HepG2 (cell line): Measurements from ENCODE around the gene CCN6. TPM values are rescaled to one million over a fixed set of nuclear protein-coding genes. Genes with fewer than 3 reads are reported as not detected.

Experiments
- ATAC-seq: fragments of 200-7000 bp; cut with Tn5 transposase; 3 replicates; pipeline ENCODE4 v1.9.1; 2020; ENCODE audit warnings: mild to moderate bottlenecking, moderate library complexity
- BruUV-seq: library from RNA; stranded (reverse); fragments of 400-500 nt; replicated peaks from 2 replicates; lab custom pipeline; 2021; lab: Mats Ljungman, UMichigan
- CTCF ChIA-PET: fragments of 300-600 bp; formaldehyde crosslinking; extraction: SDS; loops from one replicate; lab custom pipeline; 2021; ENCODE audit warnings: low total read pairs, inconsistent platforms, low intra/inter-chr PET ratio; lab: Yijun Ruan, JAX
- POLR2A ChIA-PET: fragments of 350-600 bp; sonication (Branson Sonifier 250); formaldehyde crosslinking; loops from one replicate; lab custom pipeline; 2020; ENCODE audit warnings: antibody characterized with exemption, inconsistent platforms; lab: Yijun Ruan, JAX
- DNase-seq: peaks from one replicate; pipeline ENCODE4 v3.0.0-alpha.2; 2015; ENCODE audit warnings: low spot score
- FAIRE-seq: peaks from 3 replicates; lab custom pipeline; 2011; peaks lifted over from hg19 to GRCh38; lab: Jason Lieb, UNC
- H2AFZ ChIP-seq: one replicate; pipeline ENCODE4 v1.6.1; 2011; ENCODE audit warnings: low read length, inconsistent platforms
- H3K27ac ChIP-seq: fragments of 300-600 bp; 3 replicates; pipeline ENCODE4 v1.8.0; 2011; ENCODE audit warnings: mixed run types, mild to moderate bottlenecking, mixed read lengths, low read length, inconsistent platforms; ENCODE audit not compliant: insufficient read depth; ENCODE audit errors: extremely low read length
- H3K27me3 ChIP-seq, 2 experiments: fragments of 200-600 bp in 1 of 2; 2 replicates in 1 of 2; 3 replicates in 1 of 2; pipeline versions ENCODE4 v1.6.0 to v1.8.0; 2011; ENCODE audit warnings: low read length in 2 of 2, mild to moderate bottlenecking in 2 of 2, moderate library complexity in 2 of 2, inconsistent platforms in 1 of 2; ENCODE audit not compliant: insufficient read depth in 2 of 2, control insufficient read depth in 1 of 2
- H3K36me3 ChIP-seq, 2 experiments: fragments of 200-600 bp in 1 of 2; replicated peaks in 1 of 2; 2 replicates in 1 of 2; 3 replicates in 1 of 2; pipeline versions ENCODE4 v1.5.1 to v1.8.0; 2011; ENCODE audit warnings: low read length in 2 of 2, inconsistent platforms in 1 of 2; ENCODE audit not compliant: insufficient read depth in 2 of 2, control insufficient read depth in 1 of 2
- H3K4me1 ChIP-seq: 2 replicates; pipeline ENCODE4 v1.5.1; 2012; ENCODE audit warnings: low read length, inconsistent platforms; ENCODE audit not compliant: insufficient read depth
- H3K4me2 ChIP-seq: 2 replicates; pipeline ENCODE4 v1.6.0; 2011; ENCODE audit warnings: low read depth, low read length, inconsistent platforms
- H3K4me3 ChIP-seq, 3 experiments: fragments of 200-600 bp in 1 of 3; sonication (generic), shearing (Covaris generic) in 1 of 3; replicated peaks in 1 of 3; 2 replicates each; pipeline ENCODE4 v1.5.1; 2011 to 2016; ENCODE audit warnings: low read length in 3 of 3, inconsistent platforms in 2 of 3, low read depth in 2 of 3, mild to moderate bottlenecking in 2 of 3, control low read depth in 1 of 3, mixed read lengths in 1 of 3; ENCODE audit not compliant: insufficient read depth in 1 of 3
- H3K79me2 ChIP-seq: one replicate; pipeline ENCODE4 v1.6.1; 2011; ENCODE audit warnings: low read length, inconsistent platforms; ENCODE audit not compliant: insufficient read depth
- H3K9ac ChIP-seq: 2 replicates; pipeline ENCODE4 v1.6.0; 2011; ENCODE audit warnings: mild to moderate bottlenecking, low read depth, low read length, inconsistent platforms; ENCODE audit not compliant: insufficient read depth
- H3K9me3 ChIP-seq: 2 replicates; pipeline ENCODE4 v1.5.1; 2012; ENCODE audit warnings: mild to moderate bottlenecking, low read length
- H4K20me1 ChIP-seq: 2 replicates; pipeline ENCODE4 v1.6.0; 2011; ENCODE audit warnings: inconsistent platforms, mild to moderate bottlenecking, low read length, moderate library complexity; ENCODE audit not compliant: insufficient read depth
- CBX5 ChIP-seq: sonication (generic); formaldehyde crosslinking; IDR thresholded peaks from 2 replicates; pipeline ENCODE4 v1.4.0; 2020; ENCODE audit warnings: missing genetic modification reagents, borderline replicate concordance
- IKZF5 ChIP-seq: IDR thresholded peaks from 2 replicates; pipeline ENCODE4 v1.6.1; 2018; ENCODE audit warnings: missing genetic modification reagents, mild to moderate bottlenecking, missing compliant biosample characterization
- KLF6 ChIP-seq: IDR thresholded peaks from 2 replicates; pipeline ENCODE4 v1.8.0; 2016; ENCODE audit warnings: missing biosample characterization, missing genetic modification reagents
- MAFF ChIP-seq: IDR thresholded peaks from 2 replicates; pipeline ENCODE4 v1.6.1; 2011; ENCODE audit warnings: low read depth, low read length, improper control_type of control experiment
- MAFK ChIP-seq, 2 experiments: IDR thresholded peaks in 1 of 2; conservative IDR thresholded peaks in 1 of 2; 2 replicates each; pipeline ENCODE4 v1.6.1; 2011; ENCODE audit warnings: improper control_type of control experiment in 2 of 2, low read length in 2 of 2
- MXD3 ChIP-seq: IDR thresholded peaks from 2 replicates; pipeline ENCODE4 v1.6.1; 2016; ENCODE audit warnings: mild to moderate bottlenecking, missing biosample characterization, missing genetic modification reagents
- REPIN1 ChIP-seq: sonication (generic); formaldehyde crosslinking; IDR thresholded peaks from 2 replicates; pipeline ENCODE4 v1.8.0; 2022; ENCODE audit warnings: missing genetic modification reagents, low read depth, mild to moderate bottlenecking, borderline replicate concordance
- SPEN ChIP-seq: sonication (generic); formaldehyde crosslinking; IDR thresholded peaks from 2 replicates; pipeline ENCODE4 v1.5.1; 2020; ENCODE audit warnings: low read depth, mild to moderate bottlenecking, missing genetic modification reagents
- TBL1XR1 ChIP-seq: fragments of 150-350 bp; IDR thresholded peaks from 2 replicates; pipeline ENCODE4 v1.6.1; 2014; ENCODE audit warnings: borderline replicate concordance, low read length; ENCODE audit not compliant: partially characterized antibody
- TEAD3 ChIP-seq: optimal IDR thresholded peaks from 2 replicates; pipeline ENCODE3; 2016; ENCODE audit warnings: borderline replicate concordance
- ZBTB49 ChIP-seq: sonication (generic); formaldehyde crosslinking; IDR thresholded peaks from 2 replicates; pipeline ENCODE4 v1.4.0; 2020; ENCODE audit warnings: missing genetic modification reagents, borderline replicate concordance
- ZNF746 ChIP-seq: sonication (generic); formaldehyde crosslinking; IDR thresholded peaks from 2 replicates; pipeline ENCODE4 v1.8.0; 2022; ENCODE audit warnings: mild to moderate bottlenecking, missing genetic modification reagents
- ZNF879 ChIP-seq: sonication (generic); formaldehyde crosslinking; IDR thresholded peaks from 2 replicates; pipeline ENCODE4 v1.8.1; 2023; ENCODE audit warnings: missing genetic modification reagents
- WGBS: methylation state at CpG from one replicate; pipeline ENCODE4 v1.1.6; 2017; ENCODE audit warnings: low lambda C conversion rate; 5-methylcytosine and 5-hydroxymethylcytosine counted together
- in situ Hi-C: cut with HindIII; loops from 2 replicates; pipeline ENCODE4 v1.10.0; 2017; ENCODE audit warnings: low pct_unique_long_range_greater_than_20kb; ENCODE audit not compliant: extremely low pct_ligation_motif_present
- intact Hi-C: fragments of 100-400 bp; cut with micrococcal nuclease; formaldehyde crosslinking; loops from one replicate; pipeline ENCODE4 v1.10.0; 2022; ENCODE audit not compliant: unreplicated experiment
- polyA plus RNA-seq, 8 experiments: library from polyadenylated mRNA; depleted of rRNA in 3 of 8; stranded (reverse) in 7 of 8; unstranded in 1 of 8; fragments of >200 nt; fragmentation: Illumina TruSeq in 4 of 8; extraction: Trizol in 4 of 8; gene quantifications; 2 replicates each; pipeline versions ENCODE4 v1.2.1 to v1.2.3, GENCODE V29; 2011 to 2016; ENCODE audit warnings: low read depth in 4 of 8, missing spikeins in 1 of 8, mixed read lengths in 1 of 8; ENCODE audit not compliant: insufficient read depth in 1 of 8
- total RNA-seq, 5 experiments: library from RNA; depleted of rRNA; stranded (reverse); fragments of >200 nt; fragmentation: Illumina TruSeq; extraction: Trizol; gene quantifications; 2 replicates each; pipeline ENCODE4 v1.2.3, GENCODE V29; 2016; ENCODE audit warnings: low read depth in 1 of 5

Gene CCN6
- total and polyA plus RNA-seq, 2 of the 13 experiments (the other 11 are each of a cell fraction or from before 2014, with no cell fraction given): not detected

- BruUV-seq: no TSS peak
- POLR2A ChIA-PET: no interaction called here
- intact Hi-C loops (no loop called here), in situ Hi-C loops (no loop called here)
- Histone ChIP-seq H3K36me3 (no peaks in the 10 kb centered on the region; a peak in 2 of 5 replicates), H3K79me2 (no peaks in the 10 kb centered on the region), H2AFZ (no peak overlapping the region), H3K4me1 (no peaks in the 10 kb centered on the region), H3K9ac (no peak overlapping the region), H3K9me3 (no peaks in the 10 kb centered on the region), H3K27me3 (no peaks in the 10 kb centered on the region), H3K4me2 (no peak overlapping the region), H4K20me1 (no peaks in the 10 kb centered on the region), H3K27ac (no peak overlapping the region), H3K4me3 (no peak overlapping the region)
- DNase-seq (no peak), ATAC-seq (no peak), FAIRE-seq (no peak)
- 93% methylated on average over 4 of the region's 4 CpGs for WGBS
- TF ChIP-seq REPIN1 (CRISPR knock-in tag) (no peak), MAFK (conservative IDR thresholded peaks at IDR 0.05 in 1 of 2, IDR thresholded peaks at IDR 0.05 in 1 of 2; ENCODE audit: low read length in 2 of 2) (peak; percentile 80 to 90), MAFF (peak; percentile 88)
- CTCF ChIA-PET: no interaction called here
These were observed 27.7 kb downstream of the CCN6 start for GRCh38 chr6:112081569-112081968.

- Histone ChIP-seq H3K9me3 (no peaks in the 10 kb centered on the region), H3K4me3 (no peak overlapping the region), H3K36me3 (no peaks in the 10 kb centered on the region; a peak in 1 of 5 replicates), H3K4me2 (no peak overlapping the region), H3K27ac (no peak overlapping the region), H3K9ac (no peak overlapping the region)
- POLR2A ChIA-PET: no interaction called here
- in situ Hi-C loops (loop anchor here (5.0 kb wide), 1 partner anchor 77 kb away; no protein-coding TSS in a partner anchor), intact Hi-C loops (loop anchor here (5.0 kb wide), 1 partner anchor 62 kb away; no protein-coding TSS in a partner anchor)
- CTCF ChIA-PET: interaction anchor here (1.2 kb wide), 1 partner anchor 78 kb away, joined by 3 read pairs; no protein-coding TSS in a partner anchor
- no peak for TF ChIP-seq ZBTB49 (CRISPR knock-in tag)
- no peak for TF ChIP-seq KLF6 (CRISPR knock-in tag)
- TF ChIP-seq TBL1XR1: no peak
- TF ChIP-seq ZNF879 (CRISPR knock-in tag): no peak
- TF ChIP-seq TEAD3 (CRISPR knock-in tag): no peak
- no peak for TF ChIP-seq CBX5 (CRISPR knock-in tag)
- TF ChIP-seq ZNF746: no peak
- TF ChIP-seq IKZF5: no peak
- no peak for TF ChIP-seq SPEN (CRISPR knock-in tag)
- TF ChIP-seq MXD3 (CRISPR knock-in tag): no peak
- TF ChIP-seq, all 625 proteins: peak for 0
- H3K27me3 ChIP-seq: no peaks in the 10 kb centered on the region; a peak in 1 of 5 replicates
- DNase-seq: no peak
- no peak for FAIRE-seq
- ATAC-seq: no peak
- H3K79me2 ChIP-seq: no peaks in the 10 kb centered on the region
- WGBS: 94% methylated on average over 8 of the region's 8 CpGs
- BruUV-seq: no TSS peak
- H3K4me1 ChIP-seq: peaks cover 10% of the 10 kb centered on the region
- H4K20me1 ChIP-seq: no peaks in the 10 kb centered on the region
- no peak overlapping the region for H2AFZ ChIP-seq
These were observed 31.6 kb downstream of the CCN6 start for GRCh38 chr6:112085286-112086065.
